ENCODE measurements around the gene FSTL4. TPM values are rescaled to one million over a fixed set of nuclear protein-coding genes. Genes with fewer than 3 reads are reported as not detected.
A peak's percentile ranks its signal among the peaks of the same experiment; 100 is the strongest.

Gene FSTL4
- total RNA-seq, 2 donors from 2014 or later: 0.26 to 1.3 TPM

GRCh38 chr5:133253070-133253469 lies 359.3 kb downstream of the FSTL4 start:
- Histone ChIP-seq H3K36me3 (replicated peaks in 1 of 2; ENCODE audit: insufficient read depth in 1 of 2, low read depth in 2 of 2) (no peaks in the 10 kb centered on the region), H3K4me1 (peaks cover 6% of the 10 kb centered on the region), H3K4me3 (no peak overlapping the region), H3K27ac (no peak overlapping the region), H3K27me3 (no peaks in the 10 kb centered on the region), H3K9me3 (no peaks in the 10 kb centered on the region)
- TF ChIP-seq CTCF (IDR thresholded peaks at IDR 0.05) (no peak), POLR2A (IDR thresholded peaks at IDR 0.05) (no peak)
- intact Hi-C loops (cut with DNase I): no loop called here
- 89 to 92% methylated on average over 6 of the region's 6 CpGs for WGBS, 2 donors
- ATAC-seq (no peak), DNase-seq (no peak)

- ATAC-seq (no peak), DNase-seq (no peak)
- 63 to 77% methylated on average over 5 to 6 of the region's 6 CpGs for WGBS, 2 donors
- Histone ChIP-seq H3K36me3 (replicated peaks in 1 of 2; ENCODE audit: insufficient read depth in 1 of 2, low read depth in 2 of 2) (no peaks in the 10 kb centered on the region), H3K27me3 (no peaks in the 10 kb centered on the region), H3K4me1 (peaks cover 6% of the 10 kb centered on the region), H3K27ac (no peak overlapping the region), H3K4me3 (no peak overlapping the region), H3K9me3 (no peaks in the 10 kb centered on the region)
- intact Hi-C loops (cut with DNase I): no loop called here
- no peak for TF ChIP-seq POLR2A (IDR thresholded peaks at IDR 0.05)
- no peak for TF ChIP-seq CTCF (IDR thresholded peaks at IDR 0.05)
Measured at GRCh38 chr5:133252133-133252480, 360.2 kb downstream of the FSTL4 start.

- H3K9me3 ChIP-seq: no peaks in the 10 kb centered on the region
- H3K36me3 ChIP-seq (replicated peaks in 1 of 2; ENCODE audit: insufficient read depth in 1 of 2, low read depth in 2 of 2): no peaks in the 10 kb centered on the region
- no peak overlapping the region for H3K27ac ChIP-seq
- TF ChIP-seq POLR2A (IDR thresholded peaks at IDR 0.05) (no peak), CTCF (IDR thresholded peaks at IDR 0.05) (no peak)
- H3K27me3 ChIP-seq: no peaks in the 10 kb centered on the region
- intact Hi-C loops (cut with DNase I): no loop called here
- DNase-seq (peak; percentile 60 to 83 (median 75)), ATAC-seq (peak; percentile 53)
- 57 to 58% methylated on average over 11 to 16 of the region's 16 CpGs for WGBS, 2 donors
- peaks cover 6% of the 10 kb centered on the region for H3K4me1 ChIP-seq
- H3K4me3 ChIP-seq: no peak overlapping the region
Measured at GRCh38 chr5:133251296-133252132, 360.8 kb downstream of the FSTL4 start.

- Histone ChIP-seq H3K27me3 (no peaks in the 10 kb centered on the region), H3K36me3 (replicated peaks in 1 of 2; ENCODE audit: insufficient read depth in 1 of 2, low read depth in 2 of 2) (no peaks in the 10 kb centered on the region), H3K4me3 (no peak overlapping the region), H3K4me1 (peaks cover 6% of the 10 kb centered on the region), H3K9me3 (no peaks in the 10 kb centered on the region), H3K27ac (no peak overlapping the region)
- DNase-seq: no peak
- TF ChIP-seq CTCF (IDR thresholded peaks at IDR 0.05) (no peak), POLR2A (IDR thresholded peaks at IDR 0.05) (no peak)
- intact Hi-C loops (cut with DNase I): no loop called here
- no peak for ATAC-seq
- WGBS, 2 donors: 88 to 92% methylated on average over 6 to 10 of the region's 10 CpGs
Measured at GRCh38 chr5:133250527-133250926, 361.8 kb downstream of the FSTL4 start.

GRCh38 chr5:133249593-133249992 lies 362.7 kb downstream of the FSTL4 start:
- no peak for TF ChIP-seq POLR2A (IDR thresholded peaks at IDR 0.05)
- no peak for TF ChIP-seq CTCF (IDR thresholded peaks at IDR 0.05)
- H3K4me3 ChIP-seq: no peak overlapping the region
- H3K9me3 ChIP-seq: no peaks in the 10 kb centered on the region
- 78 to 79% methylated on average over 6 of the region's 6 CpGs for WGBS, 2 donors
- peak in 1 of 4 donors; percentile 19 for DNase-seq
- no peak overlapping the region for H3K27ac ChIP-seq
- peaks cover 6% of the 10 kb centered on the region for H3K4me1 ChIP-seq
- H3K27me3 ChIP-seq: no peaks in the 10 kb centered on the region
- ATAC-seq: no peak
- intact Hi-C loops (cut with DNase I): loop anchor here (10.0 kb wide), 1 partner anchor 135 kb away; no protein-coding TSS in a partner anchor
- no peaks in the 10 kb centered on the region for H3K36me3 ChIP-seq (replicated peaks in 1 of 2; ENCODE audit: insufficient read depth in 1 of 2, low read depth in 2 of 2)

Measured in body of pancreas (tissue), 4 donors.